ENCODE results near the gene NFE2.

GRCh38 chr12:54253240-54253639, 47.6 kb downstream of the NFE2 start:
- TF ChIP-seq CTCF (IDR thresholded peaks at IDR 0.05) (no peak), POLR2A (IDR thresholded peaks at IDR 0.05) (no peak)

All from lower leg skin (tissue), 3 donors.